IMR-90 (cell line): Measurements from ENCODE around the gene KLHL13. TPM values are rescaled to one million over a fixed set of nuclear protein-coding genes. Genes with fewer than 3 reads are reported as not detected.

Experiments
- ATAC-seq: fragments of 200-7000 bp; cut with Tn5 transposase; 2 replicates; pipeline ENCODE4 v1.9.1; 2020; ENCODE audit warnings: low read depth, mild to moderate bottlenecking, moderate library complexity
- BruUV-seq: library from RNA; stranded (reverse); fragments of 400-500 nt; replicated peaks from 2 replicates; lab custom pipeline; 2021; lab: Mats Ljungman, UMichigan
- CTCF ChIA-PET: fragments of 300-600 bp; formaldehyde crosslinking; extraction: SDS; loops from one replicate; lab custom pipeline; 2021; ENCODE audit warnings: antibody characterized with exemption; lab: Yijun Ruan, JAX
- POLR2A ChIA-PET: fragments of 300-600 bp; sonication (Branson Sonifier 250); formaldehyde crosslinking; loops from one replicate; lab custom pipeline; 2022; ENCODE audit warnings: antibody characterized with exemption; ENCODE audit not compliant: unreplicated experiment; lab: Charles Lee
- DNase-seq: peaks from one replicate; pipeline ENCODE4 v3.0.0; 2013
- H2AFZ ChIP-seq: replicated peaks from 2 replicates; pipeline ENCODE3; 2013; ENCODE audit warnings: low read length, mild to moderate bottlenecking; ENCODE audit not compliant: poor library complexity
- H2AK5ac ChIP-seq: 2 replicates; pipeline ENCODE4 v1.6.1; 2013; ENCODE audit warnings: low read depth, low read length, inconsistent platforms
- H2AK9ac ChIP-seq: replicated peaks from 2 replicates; pipeline ENCODE3; 2013; ENCODE audit warnings: mild to moderate bottlenecking, low read depth, low read length, moderate library complexity; ENCODE audit not compliant: poor library complexity
- H2BK120ac ChIP-seq: 2 replicates; pipeline ENCODE4 v1.6.1; 2013; ENCODE audit warnings: low read depth, low read length, inconsistent platforms
- H2BK15ac ChIP-seq: 3 replicates; pipeline ENCODE4 v1.6.1; 2013; ENCODE audit warnings: low read depth, low read length, inconsistent platforms
- H2BK20ac ChIP-seq: 2 replicates; pipeline ENCODE4 v1.6.1; 2013; ENCODE audit warnings: low read depth, mild to moderate bottlenecking, inconsistent platforms, low read length, moderate library complexity
- H2BK5ac ChIP-seq: 2 replicates; pipeline ENCODE4 v1.6.1; 2013; ENCODE audit warnings: mild to moderate bottlenecking, low read depth, low read length, inconsistent platforms; ENCODE audit not compliant: poor library complexity, severe bottlenecking
- H3K14ac ChIP-seq: replicated peaks from 2 replicates; pipeline ENCODE4 v1.6.1; 2013; ENCODE audit warnings: low read depth, low read length, inconsistent platforms
- H3K18ac ChIP-seq: 2 replicates; pipeline ENCODE4 v1.6.1; 2013; ENCODE audit warnings: low read depth, low read length, control low read depth
- H3K23ac ChIP-seq: 2 replicates; pipeline ENCODE4 v1.6.1; 2013; ENCODE audit warnings: low read depth, low read length, inconsistent platforms
- H3K27ac ChIP-seq: 2 replicates; pipeline ENCODE4 v1.5.1; 2013; ENCODE audit warnings: mild to moderate bottlenecking, control low read depth, low read length; ENCODE audit not compliant: insufficient read depth
- H3K27me3 ChIP-seq: 2 replicates; pipeline ENCODE4 v1.6.1; 2013; ENCODE audit warnings: low read length; ENCODE audit not compliant: control insufficient read depth, insufficient read depth
- H3K36me3 ChIP-seq: 2 replicates; pipeline ENCODE4 v1.6.1; 2013; ENCODE audit warnings: low read length, mixed read lengths; ENCODE audit not compliant: control insufficient read depth, insufficient read depth
- H3K4ac ChIP-seq: 2 replicates; pipeline ENCODE4 v1.6.1; 2013; ENCODE audit warnings: low read depth, low read length, inconsistent platforms
- H3K4me1 ChIP-seq: 2 replicates; pipeline ENCODE4 v1.6.1; 2013; ENCODE audit warnings: low read length, mixed read lengths; ENCODE audit not compliant: control insufficient read depth, insufficient read depth
- H3K4me2 ChIP-seq: 2 replicates; pipeline ENCODE4 v1.6.1; 2013; ENCODE audit warnings: low read depth, mild to moderate bottlenecking, control low read depth, low read length, moderate library complexity
- H3K4me3 ChIP-seq: 2 replicates; pipeline ENCODE4 v1.5.1; 2013; ENCODE audit warnings: low read depth, mild to moderate bottlenecking, control low read depth, low read length, moderate library complexity; ENCODE audit not compliant: insufficient read depth
- H3K56ac ChIP-seq: 2 replicates; pipeline ENCODE4 v1.6.1; 2013; ENCODE audit warnings: low read length, inconsistent platforms; ENCODE audit not compliant: insufficient read depth; ENCODE audit errors: extremely low read depth
- H3K79me1 ChIP-seq, 2 experiments: 2 replicates each; pipeline ENCODE4 v1.6.1; 2013; ENCODE audit warnings: low read length in 2 of 2, inconsistent platforms in 1 of 2, low read depth in 1 of 2
- H3K9ac ChIP-seq: 2 replicates; pipeline ENCODE4 v1.6.1; 2013; ENCODE audit warnings: low read depth, low read length, control low read depth
- H3K9me1 ChIP-seq: 2 replicates; pipeline ENCODE4 v1.6.1; 2013; ENCODE audit warnings: low read length, inconsistent platforms; ENCODE audit not compliant: insufficient read depth
- H3K9me3 ChIP-seq: 2 replicates; pipeline ENCODE4 v1.6.1; 2013; ENCODE audit warnings: low read length; ENCODE audit not compliant: control insufficient read depth, insufficient read depth
- H4K20me1 ChIP-seq: 2 replicates; pipeline ENCODE4 v1.6.1; 2013; ENCODE audit warnings: low read length, inconsistent platforms; ENCODE audit not compliant: insufficient read depth
- H4K5ac ChIP-seq: 2 replicates; pipeline ENCODE4 v1.6.1; 2013; ENCODE audit warnings: mild to moderate bottlenecking, low read depth, low read length, control low read depth
- H4K8ac ChIP-seq, 2 experiments: 2 replicates each; pipeline ENCODE4 v1.6.1; 2013; ENCODE audit warnings: low read depth in 2 of 2, low read length in 2 of 2, control low read depth in 1 of 2, inconsistent platforms in 1 of 2
- H4K91ac ChIP-seq: 2 replicates; pipeline ENCODE4 v1.6.1; 2013; ENCODE audit warnings: low read depth, low read length, inconsistent platforms; ENCODE audit not compliant: insufficient read depth
- CEBPB ChIP-seq: IDR thresholded peaks from 2 replicates; pipeline ENCODE4 v1.6.1; 2012; ENCODE audit warnings: low read depth, low read length, improper control_type of control experiment
- CHD1 ChIP-seq: IDR thresholded peaks from 2 replicates; pipeline ENCODE4 v1.6.1; 2012; ENCODE audit warnings: low read depth, low read length, improper control_type of control experiment
- ELK1 ChIP-seq: fragments of 150-350 bp; IDR thresholded peaks from 2 replicates; pipeline ENCODE4 v1.6.1; 2016; ENCODE audit warnings: low read depth, mild to moderate bottlenecking, low read length, moderate library complexity, borderline replicate concordance
- MAZ ChIP-seq: IDR thresholded peaks from 2 replicates; pipeline ENCODE4 v1.6.1; 2012; ENCODE audit warnings: low read depth, mild to moderate bottlenecking, low read length, improper control_type of control experiment, moderate library complexity, borderline replicate concordance
- POLR2A ChIP-seq: IDR thresholded peaks from 2 replicates; pipeline ENCODE4 v1.6.1; 2012; ENCODE audit warnings: mild to moderate bottlenecking, low read depth, low read length
- RAD21 ChIP-seq: IDR thresholded peaks from 2 replicates; pipeline ENCODE4 v1.6.1; 2012; ENCODE audit warnings: low read length, improper control_type of control experiment
- RCOR1 ChIP-seq: IDR thresholded peaks from 2 replicates; pipeline ENCODE4 v1.6.1; 2012; ENCODE audit warnings: mild to moderate bottlenecking, low read length, improper control_type of control experiment; ENCODE audit not compliant: insufficient replicate concordance
- SMC3 ChIP-seq: fragments of 150-350 bp; IDR thresholded peaks from 2 replicates; pipeline ENCODE4 v1.6.1; 2016; ENCODE audit warnings: low read depth, mild to moderate bottlenecking, antibody characterized with exemption, low read length, moderate library complexity
- USF2 ChIP-seq: fragments of 150-350 bp; IDR thresholded peaks from 2 replicates; pipeline ENCODE4 v1.6.1; 2017; ENCODE audit warnings: mild to moderate bottlenecking, antibody characterized with exemption, low read length, low read depth
- WGBS, 2 experiments: methylation state at CpG; one replicate each; pipeline versions ENCODE4 v1.1.5 to v1.1.7; 2013; ENCODE audit warnings: missing lambda C conversion rate in 2 of 2; ENCODE audit not compliant: insufficient read length in 1 of 2; ENCODE audit errors: extremely low coverage in 2 of 2; 5-methylcytosine and 5-hydroxymethylcytosine counted together
- dilution Hi-C: fragments of 300-500 bp; cut with HindIII; formaldehyde crosslinking; loops from one replicate; pipeline ENCODE4 v1.14.3; 2018; ENCODE audit warnings: low sequenced_read_pairs; ENCODE audit not compliant: unreplicated experiment
- in situ Hi-C: fragments of 300-500 bp; cut with MboI; formaldehyde crosslinking; loops from 3 replicates; pipeline ENCODE4 v1.14.3; 2019; ENCODE audit warnings: low sequenced_read_pairs, inconsistent platforms, mixed read lengths
- intact Hi-C: fragments of 100-400 bp; cut with micrococcal nuclease; formaldehyde crosslinking; loops from 2 replicates; pipeline ENCODE4 v1.10.0; 2022
- polyA plus RNA-seq, 3 experiments: library from polyadenylated mRNA; depleted of rRNA; stranded (reverse); fragments of >200 nt; gene quantifications; 2 replicates each; pipeline ENCODE4 v1.2.3, GENCODE V29; 2012; ENCODE audit warnings: low replicate concordance in 1 of 3
- total RNA-seq: library from RNA; depleted of rRNA; stranded (reverse); fragments of >200 nt; gene quantifications from 2 replicates; pipeline ENCODE4 v1.2.3, GENCODE V29; 2012

Gene KLHL13
- total and polyA plus RNA-seq, 2 of the 4 experiments (the other 2 are of a cell fraction) = 4.0 to 12.5 TPM

DNA sequence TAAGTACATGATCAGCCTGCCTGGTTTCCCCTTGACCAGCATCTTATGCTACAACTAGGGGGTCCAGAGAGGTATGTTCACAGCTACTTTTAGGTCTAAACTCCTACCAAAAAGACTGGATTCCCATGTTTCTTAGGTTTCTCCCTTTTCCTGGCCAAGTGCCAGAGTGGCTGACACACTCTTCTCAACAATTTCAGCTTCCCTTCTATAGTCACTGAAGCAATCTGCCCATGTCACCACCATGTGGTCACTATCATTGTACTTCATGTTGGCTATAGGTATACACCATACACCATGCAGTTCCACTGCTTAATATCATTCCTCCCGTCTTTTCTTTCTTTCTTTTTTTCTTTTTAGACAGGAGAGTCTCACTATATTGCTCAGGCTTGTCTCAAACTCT is 66.9 kb downstream of the KLHL13 start:
- Histone ChIP-seq H4K91ac (no peak overlapping the region), H2BK120ac (no peak overlapping the region), H2AFZ (no peak overlapping the region), H2BK15ac (no peak overlapping the region), H3K79me1 (no peaks in the 10 kb centered on the region), H3K27me3 (no peaks in the 10 kb centered on the region), H3K36me3 (no peaks in the 10 kb centered on the region), H3K23ac (no peak overlapping the region), H4K20me1 (no peaks in the 10 kb centered on the region), H3K18ac (no peak overlapping the region), H3K4me2 (no peak overlapping the region), H3K27ac (no peak overlapping the region), H3K9me3 (no peaks in the 10 kb centered on the region), H3K4ac (no peak overlapping the region), H3K9me1 (no peaks in the 10 kb centered on the region), H3K9ac (no peak overlapping the region), H2AK5ac (no peak overlapping the region), H4K5ac (no peak overlapping the region), H4K8ac (no peak overlapping the region), H2BK5ac (no peak overlapping the region), H3K4me1 (no peaks in the 10 kb centered on the region), H3K56ac (no peak overlapping the region), H3K14ac (no peak overlapping the region), H2BK20ac (no peak overlapping the region), H3K4me3 (no peak overlapping the region), H2AK9ac (no peak overlapping the region)
- TF ChIP-seq SMC3 (no peak), ELK1 (no peak), CEBPB (no peak), RCOR1 (no peak), MAZ (no peak), RAD21 (no peak), POLR2A (no peak), USF2 (no peak), CHD1 (no peak)
- 0% methylated on average over 1 of the region's 1 CpG; no CpG with 5 or more reads in 1 of the 2 experiments for WGBS, 2 experiments
- no peak for ATAC-seq
- in situ Hi-C loops (no loop called here), intact Hi-C loops (loop anchor here (5.0 kb wide), 1 partner anchor 778 kb away; no protein-coding TSS in a partner anchor), dilution Hi-C loops (no loop called here)
- ChIA-PET CTCF (no interaction called here), POLR2A (no interaction called here)
- no TSS peak for BruUV-seq
- no peak for DNase-seq
